ENCODE measurements around the gene HOXB6. TPM values are rescaled to one million over a fixed set of nuclear protein-coding genes. Genes with fewer than 3 reads are reported as not detected.

HOXB6 gene
- polyA plus RNA-seq, 2 of the 4 experiments (the other 2 are of a cell fraction): 10.2 to 14.7 TPM

DNA sequence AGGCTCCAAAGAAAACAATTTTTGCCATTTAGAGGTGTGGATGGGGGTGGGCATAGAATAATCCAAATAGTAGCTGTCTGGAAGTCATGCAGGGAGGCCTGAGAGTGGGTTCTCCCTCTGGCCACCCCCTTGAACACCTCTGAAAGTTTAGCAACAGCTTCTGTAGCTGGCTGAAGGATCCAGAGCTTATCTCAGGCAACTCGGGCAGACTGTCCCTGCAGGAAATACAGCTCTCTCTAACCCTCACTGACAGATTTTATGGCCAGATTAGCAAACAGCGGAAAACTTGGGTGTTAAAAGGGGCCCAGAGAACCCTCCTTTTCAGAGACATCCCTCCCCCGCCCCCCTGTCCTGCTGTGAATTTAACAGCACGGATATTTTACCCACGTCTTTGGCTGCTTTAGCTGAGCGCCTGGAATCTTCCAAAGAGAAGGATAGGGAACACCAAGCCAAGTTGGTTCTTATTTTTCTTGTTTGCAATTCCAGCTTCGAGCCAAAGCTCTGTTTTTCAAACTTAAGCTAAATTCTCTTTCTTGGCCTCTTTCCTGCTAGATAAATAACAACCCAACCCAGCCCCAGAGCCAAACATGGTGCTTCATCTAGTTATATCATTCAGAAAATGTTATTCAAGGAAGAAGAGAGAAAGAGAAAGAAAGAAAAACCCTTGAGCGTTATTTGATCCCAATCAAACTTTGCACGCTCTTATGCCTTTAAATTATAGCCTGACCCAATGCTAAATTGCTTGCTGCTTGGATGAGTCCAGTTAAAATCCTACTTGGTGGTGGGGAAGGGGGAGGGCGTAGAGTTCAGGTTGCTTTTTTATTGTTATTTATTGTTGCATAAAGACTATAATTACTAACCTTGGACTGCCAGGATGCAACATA lies 57.6 kb downstream of the HOXB6 start:
- DNase-seq (ENCODE audit: low read depth in 1 of 2, low spot score in 1 of 2): no peak
- CTCF ChIA-PET: interaction anchor here (0.6 to 2.5 kb wide), 6 partner anchors 12 to 331 kb away, joined by 3 to 13 read pairs (median 4); partner anchors contain the start of gene HOXB5
- no peak overlapping the region for H3K4me3 ChIP-seq
- H3K9me3 ChIP-seq: no peaks in the 10 kb centered on the region
- no peak for TF ChIP-seq USF2 (IDR thresholded peaks at IDR 0.05)
- TF ChIP-seq, protein P1, sequence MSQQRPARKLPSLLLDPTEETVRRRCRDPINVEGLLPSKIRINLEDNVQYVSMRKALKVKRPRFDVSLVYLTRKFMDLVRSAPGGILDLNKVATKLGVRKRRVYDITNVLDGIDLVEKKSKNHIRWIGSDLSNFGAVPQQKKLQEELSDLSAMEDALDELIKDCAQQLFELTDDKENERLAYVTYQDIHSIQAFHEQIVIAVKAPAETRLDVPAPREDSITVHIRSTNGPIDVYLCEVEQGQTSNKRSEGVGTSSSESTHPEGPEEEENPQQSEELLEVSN (IDR thresholded peaks at IDR 0.05; ENCODE audit: borderline replicate concordance, low read depth): no peak
- no peak for TF ChIP-seq ZNF302 (CRISPR knock-in tag; IDR thresholded peaks at IDR 0.05)
- no peak for TF ChIP-seq POLR2AphosphoS2 (conservative IDR thresholded peaks at IDR 0.05; ENCODE audit: low read length)
- TF ChIP-seq EHMT2 (IDR thresholded peaks at IDR 0.05; ENCODE audit: low read depth): no peak
- TF ChIP-seq MAZ (IDR thresholded peaks at IDR 0.05; ENCODE audit: borderline replicate concordance, low read depth, low read length): no peak
- no peak for TF ChIP-seq BHLHE40 (IDR thresholded peaks at IDR 0.05; ENCODE audit: low read depth, low read length)
- no peak for TF ChIP-seq TFCP2L1 (CRISPR knock-in tag; IDR thresholded peaks at IDR 0.05)
- no peak for TF ChIP-seq CBX8 (IDR thresholded peaks at IDR 0.05)
- peak; percentile 36 for FAIRE-seq
- H3K4me1 ChIP-seq: peaks cover 15% of the 10 kb centered on the region; the same call in 2 of the 3 replicates
- 70% methylated on average over 10 of the region's 10 CpGs for WGBS (ENCODE audit: missing lambda C conversion rate)
- POLR2A ChIA-PET: interaction anchor here (0.7 to 1.4 kb wide), 2 partner anchors 8 to 61 kb away, joined by 3 to 4 read pairs; no protein-coding TSS in a partner anchor
- ATAC-seq: peak in 1 of 2 experiments; percentile 7; a peak in 1 of 6 replicates
- peak overlapping the region; percentile 12; the same call in 1 of the 3 replicates for H3K4me2 ChIP-seq
- H3K27ac ChIP-seq: peak overlapping the region in 1 of 2 experiments; percentile 42; a peak in 2 of 6 replicates

DNA sequence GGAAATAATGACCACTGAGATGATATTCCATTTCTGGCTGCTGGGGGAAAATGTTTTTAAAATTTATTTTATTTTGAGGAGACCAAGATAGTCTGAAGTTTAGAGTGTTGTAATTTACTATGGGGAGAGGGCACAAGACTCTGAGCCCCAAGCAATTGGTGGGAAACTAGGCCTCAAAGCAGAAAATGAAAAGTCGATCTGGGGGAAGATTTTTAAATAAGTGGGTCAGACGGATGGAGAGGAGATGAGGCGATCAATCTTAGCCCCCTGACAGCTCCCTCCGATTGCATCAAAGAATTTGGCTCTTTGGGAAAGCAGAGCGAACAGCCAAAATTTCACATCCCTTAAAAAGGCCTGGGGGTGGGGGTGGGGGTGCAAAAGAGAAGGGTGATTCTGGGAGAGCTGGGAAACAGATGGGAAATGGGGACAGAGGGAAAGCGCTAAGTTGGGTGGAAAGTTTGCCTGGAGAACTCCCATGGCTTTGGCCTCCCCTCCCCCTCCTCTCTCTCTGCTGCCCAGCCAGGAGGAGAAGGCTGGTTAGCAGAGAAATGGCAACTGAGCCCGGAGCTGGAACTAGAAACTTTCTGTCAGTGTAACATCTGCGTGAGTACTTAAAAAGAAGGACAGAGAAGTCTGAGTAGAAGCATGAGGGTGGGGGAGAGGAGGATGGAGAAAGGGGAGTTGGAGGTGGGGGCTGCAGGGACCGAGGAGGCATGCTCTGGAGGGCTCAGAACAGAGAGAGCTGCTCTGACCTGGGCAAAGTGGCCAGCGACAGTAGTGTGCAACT lies 58.5 kb downstream of the HOXB6 start:
- no peak overlapping the region for H3K4me3 ChIP-seq
- 75% methylated on average over 10 of the region's 10 CpGs for WGBS (ENCODE audit: missing lambda C conversion rate)
- no peaks in the 10 kb centered on the region for H3K9me3 ChIP-seq
- CTCF ChIA-PET: interaction anchor here (0.6 to 2.5 kb wide), 7 partner anchors 13 to 73 kb away, joined by 3 to 13 read pairs (median 4); partner anchors contain the start of gene HOXB5
- DNase-seq (ENCODE audit: low read depth in 1 of 2, low spot score in 1 of 2): no peak
- POLR2A ChIA-PET: interaction anchor here (0.7 to 1.4 kb wide), 2 partner anchors 9 to 60 kb away, joined by 3 to 4 read pairs; no protein-coding TSS in a partner anchor
- peak overlapping the region in 1 of 2 experiments; percentile 42; a peak in 2 of 6 replicates for H3K27ac ChIP-seq
- no peak for FAIRE-seq
- H3K4me1 ChIP-seq: peaks cover 15% of the 10 kb centered on the region; the same call in 2 of the 3 replicates
- ATAC-seq: peak in 1 of 2 experiments; percentile 24; a peak in 1 of 6 replicates
- TF ChIP-seq ZFP36 (IDR thresholded peaks at IDR 0.05; ENCODE audit: borderline replicate concordance, partially characterized antibody): no peak
- no peak for TF ChIP-seq KDM1A (IDR thresholded peaks at IDR 0.05; ENCODE audit: low read depth)
- no peak for TF ChIP-seq HOXA7 (CRISPR knock-in tag; IDR thresholded peaks at IDR 0.05)
- TF ChIP-seq HOXB5 (CRISPR knock-in tag; IDR thresholded peaks at IDR 0.05): no peak
- no peak for TF ChIP-seq CHD4 (IDR thresholded peaks at IDR 0.05; ENCODE audit: borderline replicate concordance)
- TF ChIP-seq GATA3 (IDR thresholded peaks at IDR 0.05; ENCODE audit: borderline replicate concordance): no peak
- no peak for TF ChIP-seq PHF8 (IDR thresholded peaks at IDR 0.05; ENCODE audit: borderline replicate concordance, low read depth)
- TF ChIP-seq POLR2AphosphoS2 (conservative IDR thresholded peaks at IDR 0.05; ENCODE audit: low read length): no peak
- TF ChIP-seq MAX (IDR thresholded peaks at IDR 0.05): no peak
- peak overlapping the region; percentile 12; the same call in 1 of the 3 replicates for H3K4me2 ChIP-seq

Small RNA genes within 50 kb of the gene (small RNA-seq; reads per million reads assigned to genes)
- gene MIR196A1: 0.41 to 11.7 (median 9.0) reads per million in 6 experiments

Other genes starting within 250 kb of the HOXB6 start
- 0.77 and 0.78 TPM in 2 replicates for gene SKAP1, start 174.8 kb downstream of the HOXB6 start, polyA plus RNA-seq (2011; rRNA removed)
- gene SKAP1, start 174.8 kb downstream of the HOXB6 start, polyA plus RNA-seq (2017; fragmentation: RNase III; extraction: RNeasy Plus Mini Kit Qiagen cat#74134 plus additional on column Dnase treatment): 0.08 to 0.16 TPM (median 0.14 TPM) in 3 replicates
- not detected in 2 replicates for gene HOXB1, start 74.0 kb downstream of the HOXB6 start, polyA plus RNA-seq (2011; rRNA removed)
- not detected in 3 replicates for gene HOXB1, start 74.0 kb downstream of the HOXB6 start, polyA plus RNA-seq (2017; fragmentation: RNase III; extraction: RNeasy Plus Mini Kit Qiagen cat#74134 plus additional on column Dnase treatment)
- 2.6 and 2.7 TPM in 2 replicates for gene HOXB2, start 59.9 kb downstream of the HOXB6 start, polyA plus RNA-seq (2011; rRNA removed)
- gene HOXB2, start 59.9 kb downstream of the HOXB6 start, polyA plus RNA-seq (2017; fragmentation: RNase III; extraction: RNeasy Plus Mini Kit Qiagen cat#74134 plus additional on column Dnase treatment): 0.58 to 0.65 TPM (median 0.60 TPM) in 3 replicates
- gene HOXB4, start 26.6 kb downstream of the HOXB6 start, polyA plus RNA-seq (2011; rRNA removed): 0.74 and 0.75 TPM in 2 replicates
- gene HOXB4, start 26.6 kb downstream of the HOXB6 start, polyA plus RNA-seq (2017; fragmentation: RNase III; extraction: RNeasy Plus Mini Kit Qiagen cat#74134 plus additional on column Dnase treatment): 0.24 to 0.37 TPM (median 0.30 TPM) in 3 replicates
- gene HOXB3, start 14.7 kb downstream of the HOXB6 start, polyA plus RNA-seq (2011; rRNA removed): 11.6 and 17.0 TPM in 2 replicates
- gene HOXB3, start 14.7 kb downstream of the HOXB6 start, polyA plus RNA-seq (2017; fragmentation: RNase III; extraction: RNeasy Plus Mini Kit Qiagen cat#74134 plus additional on column Dnase treatment): 7.0 to 10.2 TPM (median 8.6 TPM) in 3 replicates
- 2.5 and 2.7 TPM in 2 replicates for gene HOXB5, start 11.2 kb downstream of the HOXB6 start, polyA plus RNA-seq (2011; rRNA removed)
- gene HOXB5, start 11.2 kb downstream of the HOXB6 start, polyA plus RNA-seq (2017; fragmentation: RNase III; extraction: RNeasy Plus Mini Kit Qiagen cat#74134 plus additional on column Dnase treatment): 2.1 to 3.0 TPM (median 2.4 TPM) in 3 replicates
- gene HOXB7, start 6.0 kb upstream of the HOXB6 start, polyA plus RNA-seq (2011; rRNA removed): 15.4 and 22.3 TPM in 2 replicates
- gene HOXB7, start 6.0 kb upstream of the HOXB6 start, polyA plus RNA-seq (2017; fragmentation: RNase III; extraction: RNeasy Plus Mini Kit Qiagen cat#74134 plus additional on column Dnase treatment): 27.4 to 32.3 TPM (median 27.4 TPM) in 3 replicates
- 8.9 and 11.1 TPM in 2 replicates for gene HOXB8, start 10.3 kb upstream of the HOXB6 start, polyA plus RNA-seq (2011; rRNA removed)
- gene HOXB8, start 10.3 kb upstream of the HOXB6 start, polyA plus RNA-seq (2017; fragmentation: RNase III; extraction: RNeasy Plus Mini Kit Qiagen cat#74134 plus additional on column Dnase treatment): 4.6 to 5.8 TPM (median 4.7 TPM) in 3 replicates
- gene HOXB9, start 21.4 kb upstream of the HOXB6 start, polyA plus RNA-seq (2011; rRNA removed): 22.0 and 24.6 TPM in 2 replicates
- 5.6 to 7.3 TPM (median 6.2 TPM) in 3 replicates for gene HOXB9, start 21.4 kb upstream of the HOXB6 start, polyA plus RNA-seq (2017; fragmentation: RNase III; extraction: RNeasy Plus Mini Kit Qiagen cat#74134 plus additional on column Dnase treatment)
- not detected in 2 replicates for gene PRAC1, start 117.5 kb upstream of the HOXB6 start, polyA plus RNA-seq (2011; rRNA removed)
- gene PRAC1, start 117.5 kb upstream of the HOXB6 start, polyA plus RNA-seq (2017; fragmentation: RNase III; extraction: RNeasy Plus Mini Kit Qiagen cat#74134 plus additional on column Dnase treatment): not detected in 3 replicates
- not detected in 2 replicates for gene PRAC2, start 118.2 kb upstream of the HOXB6 start, polyA plus RNA-seq (2011; rRNA removed)
- not detected in 3 replicates for gene PRAC2, start 118.2 kb upstream of the HOXB6 start, polyA plus RNA-seq (2017; fragmentation: RNase III; extraction: RNeasy Plus Mini Kit Qiagen cat#74134 plus additional on column Dnase treatment)
- 3.2 and 3.4 TPM in 2 replicates for gene HOXB13, start 123.8 kb upstream of the HOXB6 start, polyA plus RNA-seq (2011; rRNA removed)
- gene HOXB13, start 123.8 kb upstream of the HOXB6 start, polyA plus RNA-seq (2017; fragmentation: RNase III; extraction: RNeasy Plus Mini Kit Qiagen cat#74134 plus additional on column Dnase treatment): 3.0 to 3.5 TPM (median 3.2 TPM) in 3 replicates
- gene TTLL6, start 212.2 kb upstream of the HOXB6 start, polyA plus RNA-seq (2011; rRNA removed): 7.8 and 8.9 TPM in 2 replicates
- 1.1 to 1.6 TPM (median 1.3 TPM) in 3 replicates for gene TTLL6, start 212.2 kb upstream of the HOXB6 start, polyA plus RNA-seq (2017; fragmentation: RNase III; extraction: RNeasy Plus Mini Kit Qiagen cat#74134 plus additional on column Dnase treatment)
- gene CALCOCO2, start 226.0 kb upstream of the HOXB6 start, polyA plus RNA-seq (2011; rRNA removed): 194 and 199 TPM in 2 replicates
- 71.6 to 74.5 TPM (median 72.5 TPM) in 3 replicates for gene CALCOCO2, start 226.0 kb upstream of the HOXB6 start, polyA plus RNA-seq (2017; fragmentation: RNase III; extraction: RNeasy Plus Mini Kit Qiagen cat#74134 plus additional on column Dnase treatment)

Measured in A549 (cell line).